Kidney glomerular epithelial cell (primary cell): ENCODE results near the gene GP2.

Source experiments
- DNase-seq: peaks from one replicate; lab custom pipeline; 2025; lab: John Stamatoyannopoulos, UW

Gene GP2

DNA sequence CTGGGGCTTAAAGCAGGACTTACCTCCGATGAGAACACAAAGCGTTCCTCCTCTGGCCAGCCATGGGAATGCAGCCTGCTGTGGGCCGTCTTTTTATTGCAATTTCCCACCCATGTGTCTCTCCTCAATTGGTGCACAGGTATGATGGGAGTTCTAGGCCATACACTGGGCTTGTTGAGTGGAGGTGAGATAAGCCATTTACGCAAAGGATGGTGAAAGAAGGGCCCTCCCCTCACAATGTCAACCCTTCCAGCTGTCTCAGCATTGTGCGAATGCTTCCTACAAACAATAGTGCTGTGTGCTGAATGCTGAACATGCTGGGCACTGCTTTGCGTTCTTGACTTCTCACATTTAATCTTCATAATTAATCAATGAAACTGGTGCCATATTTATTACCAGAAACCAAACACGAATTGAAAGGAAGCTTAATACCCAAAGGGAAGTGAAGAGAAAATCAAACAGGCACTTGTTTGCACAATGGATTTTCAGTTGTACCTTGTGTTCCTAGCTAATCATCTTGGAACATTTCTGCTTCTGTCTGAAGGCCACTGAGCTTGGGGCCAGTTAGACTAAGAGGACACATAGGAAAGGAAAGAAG lies at the start of gene GP2:
Gene GP2 (minus strand): TSS at position 70 of the 598 bp plus-strand sequence. CDS start 1,082 bp downstream, outside the sequence.
- DNase-seq, result no peak

DNA sequence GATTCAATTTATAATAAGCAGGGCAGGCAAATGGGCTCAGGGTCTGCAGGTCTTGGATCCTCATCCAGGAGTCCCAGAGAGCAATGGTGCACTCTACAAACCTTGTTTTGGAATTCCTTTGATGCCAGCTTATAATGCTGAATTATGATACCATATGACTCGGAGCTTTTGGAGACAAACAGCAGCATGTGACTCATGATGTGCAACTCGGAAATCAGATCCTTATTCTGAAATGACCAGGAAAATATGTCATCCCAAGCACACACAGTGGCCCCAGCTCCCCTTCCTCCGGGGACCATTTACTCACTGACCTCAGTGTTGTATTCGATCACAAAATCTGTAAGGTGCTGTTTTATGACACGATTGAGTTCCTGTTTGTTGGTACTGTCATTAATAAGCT lies 45.4 kb upstream of the GP2 start:
- no peak for DNase-seq

DNA sequence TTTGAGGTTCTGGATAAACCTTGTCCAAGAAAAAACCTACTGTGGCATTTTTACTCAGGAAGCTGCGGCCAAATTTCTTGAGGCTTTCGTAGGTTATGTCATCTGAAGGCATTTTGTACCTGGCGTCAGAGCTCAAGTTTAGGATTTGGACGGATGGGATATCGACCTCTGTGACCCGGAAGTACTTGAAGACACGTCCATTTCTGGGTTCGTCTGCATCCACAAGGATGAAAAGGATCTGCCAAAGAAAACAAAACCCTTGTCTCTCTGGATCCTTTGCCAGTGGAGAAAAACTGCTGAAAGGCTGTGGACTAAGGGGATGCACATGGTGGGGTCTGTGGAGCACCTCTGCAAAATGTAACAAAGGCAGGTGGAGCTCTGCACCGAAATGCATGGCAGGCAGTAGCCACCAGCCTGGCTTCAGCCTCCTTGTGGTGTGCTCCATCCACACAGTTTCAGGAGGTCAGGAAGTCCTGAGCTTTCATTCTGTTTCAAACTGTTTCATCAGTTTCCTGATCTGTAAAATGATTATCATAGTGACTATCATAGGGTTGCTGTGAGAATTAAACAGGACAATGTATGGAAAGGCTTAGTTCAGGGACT lies 42.2 kb upstream of the GP2 start:
- DNase-seq, result no peak

DNA sequence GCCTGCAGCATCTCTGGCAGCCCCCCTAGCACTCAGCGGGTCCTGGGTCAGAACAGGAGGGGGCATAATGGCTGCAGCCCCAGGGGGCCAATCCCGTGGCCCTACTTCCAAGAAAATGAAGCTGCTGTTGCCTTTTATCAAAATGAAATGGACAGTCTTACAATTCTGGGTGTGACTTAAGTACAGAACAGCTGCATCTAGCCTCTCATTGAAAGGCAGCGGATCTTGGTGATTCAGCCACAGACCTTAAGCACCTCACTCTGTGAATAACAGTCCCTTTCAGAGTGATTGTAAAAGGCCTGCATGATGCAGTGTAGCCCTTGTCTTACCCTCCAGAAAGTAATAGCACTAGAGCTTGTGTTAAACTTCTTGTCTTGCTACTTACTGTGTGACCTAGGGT lies 36.7 kb upstream of the GP2 start:
- DNase-seq, result no peak

GRCh38 chr16:20363191-20363590 lies 35.9 kb upstream of the GP2 start:
- DNase-seq, result no peak

- no peak for DNase-seq
These were observed 32.7 kb upstream of the GP2 start for GRCh38 chr16:20359997-20360396.

GRCh38 chr16:20355114-20355782 lies 27.9 kb upstream of the GP2 start:
- DNase-seq, result no peak

- no peak for DNase-seq
These were observed 26.1 kb upstream of the GP2 start for GRCh38 chr16:20353379-20353778.

DNA sequence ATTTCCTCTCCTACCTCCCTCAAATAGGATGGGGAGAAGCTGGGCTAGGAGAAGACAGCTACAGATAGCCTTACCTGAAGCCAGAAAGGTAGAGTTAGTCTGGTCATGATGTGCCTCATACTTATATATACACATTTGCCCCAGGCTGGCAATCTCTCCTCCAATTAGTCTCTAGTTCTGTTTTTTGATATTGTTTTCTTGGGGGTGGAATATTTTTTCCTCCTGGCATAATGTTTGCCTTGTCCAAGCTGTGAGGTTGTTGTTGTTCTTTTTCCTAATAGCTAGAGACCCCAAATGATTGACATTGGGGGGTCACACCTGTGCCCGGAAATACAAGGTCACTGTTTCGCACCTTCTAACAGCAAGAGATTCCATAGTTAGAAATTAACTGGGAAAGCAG lies 25.3 kb upstream of the GP2 start, which contains the start of gene UMOD:
Gene UMOD (minus strand): TSS at position 101 of the 400 bp plus-strand sequence. CDS start 1,978 bp downstream, outside the sequence.
- no peak for DNase-seq

DNA sequence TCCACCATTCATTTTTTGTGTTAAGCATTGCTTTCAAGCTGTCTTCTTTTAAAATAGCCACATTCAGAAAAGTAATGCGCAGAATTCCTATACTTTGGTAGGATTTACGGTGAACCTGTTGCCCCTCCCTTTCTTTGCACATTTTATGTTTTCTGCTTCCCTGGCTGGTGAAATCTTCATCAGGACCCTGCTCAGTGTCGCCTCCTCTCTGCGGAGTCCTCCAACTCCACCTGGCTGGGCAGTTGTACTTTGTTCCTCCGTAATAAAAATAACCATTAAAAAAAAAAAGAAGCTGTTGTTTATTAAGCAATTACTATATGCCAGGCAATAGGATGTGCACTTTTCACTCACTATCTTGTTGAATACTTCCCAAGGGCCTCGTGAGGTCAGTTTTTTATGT lies 22.3 kb upstream of the GP2 start:
- DNase-seq, result no peak

DNA sequence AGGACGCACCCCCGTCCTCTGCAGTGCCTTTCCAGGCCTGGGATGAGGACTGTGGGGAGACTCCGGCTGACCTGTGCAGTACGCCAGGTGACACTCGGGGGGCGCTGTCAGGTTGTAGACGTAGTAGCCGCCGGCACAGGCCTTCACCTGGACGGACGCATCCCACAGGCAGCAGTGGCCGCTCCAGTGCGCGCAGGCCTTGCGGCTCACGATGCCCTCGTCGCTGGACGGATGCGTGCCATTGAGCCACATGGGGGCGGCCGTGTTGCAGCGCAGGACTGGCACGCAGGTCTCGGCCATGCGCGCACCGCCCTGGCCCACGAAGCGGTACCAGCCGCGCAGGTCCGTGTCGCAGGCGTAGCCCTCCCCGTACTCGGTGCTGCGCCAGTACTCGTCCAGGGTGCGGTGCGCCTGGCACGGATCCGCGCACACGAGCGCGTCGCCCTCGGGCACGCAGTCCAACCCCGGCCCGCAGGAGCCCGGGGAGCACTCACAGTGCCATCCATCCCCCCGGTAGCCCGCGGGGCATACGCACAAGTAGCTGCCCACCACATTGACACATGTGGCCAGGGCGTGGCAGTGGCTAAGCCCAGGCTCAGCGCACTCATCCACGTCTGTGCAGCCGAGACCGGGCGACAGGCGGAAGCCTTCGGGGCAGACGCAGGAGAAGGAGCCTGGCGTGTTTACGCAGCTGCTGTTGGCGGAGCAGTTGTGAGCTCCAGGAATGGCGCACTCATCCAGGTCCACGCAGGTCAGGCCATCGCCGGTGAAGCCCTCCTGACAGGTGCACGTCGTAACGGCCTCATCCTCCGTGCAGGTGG lies 21.3 kb upstream of the GP2 start:
- no peak for DNase-seq

DNA sequence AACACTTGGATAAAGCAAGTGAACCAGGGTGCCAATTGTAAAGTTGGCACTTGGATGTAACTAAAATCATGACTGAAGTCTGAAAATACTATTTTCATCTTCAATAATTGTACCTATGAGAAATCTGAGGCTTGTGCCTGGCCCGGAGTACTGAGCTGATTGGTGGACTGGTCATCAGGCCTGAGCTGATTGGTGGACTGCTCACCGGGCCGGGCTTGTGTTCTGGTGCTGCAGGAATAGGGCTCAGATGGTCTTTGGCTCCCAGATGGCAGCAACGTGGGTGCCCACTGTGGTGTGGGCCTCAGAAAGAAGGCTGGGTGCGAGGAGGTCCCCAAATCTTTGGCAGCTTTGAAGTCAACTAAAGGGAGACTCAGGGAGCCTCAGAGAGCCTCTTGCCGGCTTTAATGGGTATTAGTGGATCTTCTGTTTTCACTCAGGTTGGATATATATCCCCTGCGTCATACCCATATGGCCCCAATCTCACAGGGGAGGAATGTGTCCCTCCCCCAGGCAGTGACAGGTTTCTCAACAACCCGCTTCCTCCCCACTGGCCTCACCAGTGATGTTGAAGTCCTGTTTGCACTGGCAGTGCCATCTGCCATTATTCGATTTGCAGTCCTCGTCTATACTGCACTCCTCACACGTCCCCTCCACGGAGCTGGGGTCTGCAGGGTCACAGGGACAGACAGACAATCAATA lies 20.5 kb upstream of the GP2 start:
- DNase-seq, result no peak

- DNase-seq, result no peak
These were observed 17.3 kb upstream of the GP2 start for GRCh38 chr16:20344611-20345010.

DNA sequence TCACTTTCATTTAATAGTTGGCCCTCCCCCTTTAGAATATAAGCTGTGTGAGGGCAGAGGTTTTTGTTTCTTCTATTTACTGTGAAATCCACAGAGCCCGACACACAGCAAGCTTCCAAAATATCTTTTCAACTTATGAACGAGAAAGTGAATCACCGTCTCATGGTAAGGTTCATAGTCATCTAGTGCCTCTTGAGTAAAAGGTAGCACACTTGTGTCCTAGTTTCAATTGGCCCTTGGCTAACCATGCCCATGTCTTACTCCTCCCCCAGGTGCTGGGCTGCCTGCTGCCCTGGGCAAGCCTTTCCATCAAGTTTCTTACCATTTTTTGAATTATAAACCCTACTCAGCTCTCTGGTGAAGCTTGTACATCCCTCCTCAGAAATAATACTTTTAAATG lies 12.4 kb upstream of the GP2 start:
- no peak for DNase-seq

- DNase-seq, result no peak
These were observed 9.6 kb upstream of the GP2 start for GRCh38 chr16:20336955-20337354.

GRCh38 chr16:20334396-20334795 lies 7.1 kb upstream of the GP2 start:
- DNase-seq, result no peak

DNA sequence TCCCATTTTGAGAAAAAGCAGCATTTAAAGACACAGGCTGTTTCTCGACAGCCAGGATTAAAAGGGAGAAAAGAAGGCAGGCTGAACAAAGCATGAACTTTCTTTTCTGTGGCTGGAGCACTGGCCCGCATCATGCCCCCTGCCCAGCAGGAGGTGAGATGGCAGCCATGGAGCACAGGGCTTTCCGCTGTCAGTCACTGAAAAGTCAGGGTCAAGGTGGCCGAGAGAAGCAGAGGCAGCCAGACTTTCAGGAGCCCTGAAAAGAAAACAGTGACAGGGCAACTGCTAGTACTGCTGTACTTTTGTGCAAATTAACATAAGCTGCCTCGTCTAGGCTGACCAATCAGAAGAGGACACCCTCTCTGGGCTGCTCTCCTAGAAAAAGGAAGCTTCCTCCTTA lies 5.8 kb upstream of the GP2 start:
- DNase-seq, result no peak

GRCh38 chr16:20332411-20332810 lies 5.1 kb upstream of the GP2 start:
- no peak for DNase-seq

DNA sequence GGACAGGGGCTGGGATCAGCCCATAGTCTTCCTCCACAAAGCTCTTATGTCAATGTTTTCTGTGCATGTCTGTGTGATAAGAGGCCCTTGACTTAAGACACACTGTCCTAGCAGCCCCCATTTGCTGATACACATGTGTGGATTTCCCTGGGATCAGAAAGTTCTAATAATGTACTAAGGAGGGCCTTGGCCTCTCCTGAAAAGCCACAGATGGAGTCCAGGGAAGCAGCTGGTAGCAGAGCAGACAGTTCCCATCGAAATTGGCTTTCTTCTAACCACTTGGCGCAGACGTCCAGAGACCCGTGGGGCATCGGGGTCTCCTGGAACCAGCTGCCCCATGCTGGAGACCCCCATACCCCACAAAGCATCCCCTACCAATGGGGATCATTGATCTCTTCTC lies 4.3 kb upstream of the GP2 start:
- no peak for DNase-seq

DNA sequence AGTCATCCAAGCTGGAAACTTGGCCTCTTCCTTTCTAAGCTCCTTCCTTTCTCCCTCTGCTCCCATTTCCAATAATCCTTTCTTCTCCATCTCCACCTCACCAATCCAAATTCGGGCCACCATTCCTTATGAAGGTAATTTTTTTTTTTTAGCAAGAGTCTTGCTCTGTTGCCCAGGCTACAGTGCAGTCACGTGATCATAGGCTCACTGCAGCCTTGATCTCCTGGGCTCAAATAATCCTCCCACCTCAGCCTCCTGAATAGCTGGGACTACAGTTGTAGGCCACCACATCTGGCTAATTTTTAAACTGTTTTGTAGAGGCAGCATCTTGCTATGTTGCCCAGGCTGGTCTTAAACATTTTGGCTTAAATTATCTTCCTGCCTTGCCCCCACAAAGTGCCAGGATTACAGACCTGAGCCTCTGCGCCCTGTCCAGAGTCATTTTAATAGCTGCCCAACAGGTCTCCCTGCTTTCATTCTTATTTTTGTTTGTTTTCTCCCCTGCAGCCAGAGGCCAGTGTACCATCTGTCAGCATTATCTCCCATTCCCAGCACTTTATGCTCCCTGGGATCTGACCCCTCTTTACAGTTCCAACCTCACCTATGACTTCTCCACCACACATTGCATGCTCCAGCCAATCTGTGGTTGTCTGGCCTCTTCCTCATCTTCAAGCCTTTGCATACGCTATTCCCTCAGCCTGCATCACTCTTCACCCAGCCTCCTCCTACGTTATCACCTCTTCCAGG lies 2.3 kb upstream of the GP2 start:
- no peak for DNase-seq

DNA sequence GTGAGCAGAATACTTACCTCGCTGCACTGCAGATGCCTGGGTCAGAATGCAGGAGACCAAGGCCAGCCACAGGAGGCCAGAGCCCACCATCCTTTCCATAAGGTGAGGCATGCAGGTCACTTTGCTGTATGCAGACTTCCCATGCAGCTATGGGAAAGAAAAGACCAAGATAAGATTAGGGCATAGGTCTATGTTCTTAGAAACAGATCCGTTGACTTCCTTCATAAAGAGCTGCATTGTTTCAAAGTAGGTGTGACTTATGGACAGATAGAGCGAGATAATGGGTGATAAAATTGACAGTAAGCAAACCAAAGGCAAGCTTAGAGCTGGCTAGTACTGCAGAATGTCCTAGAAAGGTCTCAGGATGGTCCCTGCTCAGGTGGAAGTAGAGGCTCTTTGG lies 992 bp downstream of the GP2 start:
- DNase-seq, result no peak
